Measurements from ENCODE around the gene FRMD3.

The FRMD3 gene

GRCh38 chr9:83240671-83241070, 297.5 kb downstream of the FRMD3 start:
- H3K4me1 ChIP-seq (ENCODE audit: low read depth, poor library complexity, severe bottlenecking) = no peaks in the 10 kb centered on the region
- no peaks in the 10 kb centered on the region for H3K36me3 ChIP-seq (ENCODE audit: insufficient read depth)
- no peak overlapping the region for H3K4me2 ChIP-seq
- no peak overlapping the region for H3K4me3 ChIP-seq (IDR thresholded peaks at IDR 0.05; ENCODE audit: insufficient read depth, low read depth, low read length)
- no peak overlapping the region for H3K27ac ChIP-seq
- no peaks in the 10 kb centered on the region for H3K27me3 ChIP-seq (ENCODE audit: insufficient read depth, low read depth)
- no peaks in the 10 kb centered on the region for H4K20me1 ChIP-seq (ENCODE audit: insufficient read depth)
- H3K9ac ChIP-seq = no peak overlapping the region
- no peak for TF ChIP-seq CTCF (conservative IDR thresholded peaks at IDR 0.05; ENCODE audit: low read depth, low read length)
- no peaks in the 10 kb centered on the region for H3K79me2 ChIP-seq (ENCODE audit: insufficient read depth, low read depth)
- H2AFZ ChIP-seq (ENCODE audit: low read depth) = no peak overlapping the region

- Histone ChIP-seq H3K9ac (no peak overlapping the region), H3K4me3 (IDR thresholded peaks at IDR 0.05; ENCODE audit: insufficient read depth, low read depth, low read length) (no peak overlapping the region), H2AFZ (ENCODE audit: low read depth) (no peak overlapping the region), H3K79me2 (ENCODE audit: insufficient read depth, low read depth) (no peaks in the 10 kb centered on the region), H3K27me3 (ENCODE audit: insufficient read depth, low read depth) (no peaks in the 10 kb centered on the region), H3K27ac (no peak overlapping the region), H3K4me1 (ENCODE audit: low read depth, poor library complexity, severe bottlenecking) (no peaks in the 10 kb centered on the region), H3K36me3 (ENCODE audit: insufficient read depth) (no peaks in the 10 kb centered on the region), H4K20me1 (ENCODE audit: insufficient read depth) (no peaks in the 10 kb centered on the region), H3K4me2 (no peak overlapping the region)
- TF ChIP-seq CTCF (conservative IDR thresholded peaks at IDR 0.05; ENCODE audit: low read depth, low read length) = no peak
Measured at GRCh38 chr9:83239747-83240146, 298.5 kb downstream of the FRMD3 start.

GRCh38 chr9:83238871-83239640, 299.1 kb downstream of the FRMD3 start:
- H3K36me3 ChIP-seq (ENCODE audit: insufficient read depth) = no peaks in the 10 kb centered on the region
- no peaks in the 10 kb centered on the region for H4K20me1 ChIP-seq (ENCODE audit: insufficient read depth)
- no peaks in the 10 kb centered on the region for H3K79me2 ChIP-seq (ENCODE audit: insufficient read depth, low read depth)
- no peaks in the 10 kb centered on the region for H3K4me1 ChIP-seq (ENCODE audit: low read depth, poor library complexity, severe bottlenecking)
- no peaks in the 10 kb centered on the region for H3K27me3 ChIP-seq (ENCODE audit: insufficient read depth, low read depth)
- H3K4me3 ChIP-seq (IDR thresholded peaks at IDR 0.05; ENCODE audit: insufficient read depth, low read depth, low read length) = no peak overlapping the region
- no peak overlapping the region for H2AFZ ChIP-seq (ENCODE audit: low read depth)
- no peak overlapping the region for H3K9ac ChIP-seq
- no peak overlapping the region for H3K27ac ChIP-seq
- TF ChIP-seq CTCF (conservative IDR thresholded peaks at IDR 0.05; ENCODE audit: low read depth, low read length) = no peak
- no peak overlapping the region for H3K4me2 ChIP-seq

- H4K20me1 ChIP-seq (ENCODE audit: insufficient read depth) = no peaks in the 10 kb centered on the region
- no peaks in the 10 kb centered on the region for H3K27me3 ChIP-seq (ENCODE audit: insufficient read depth, low read depth)
- no peaks in the 10 kb centered on the region for H3K4me1 ChIP-seq (ENCODE audit: low read depth, poor library complexity, severe bottlenecking)
- no peak for TF ChIP-seq CTCF (conservative IDR thresholded peaks at IDR 0.05; ENCODE audit: low read depth, low read length)
- no peaks in the 10 kb centered on the region for H3K79me2 ChIP-seq (ENCODE audit: insufficient read depth, low read depth)
- no peak overlapping the region for H3K9ac ChIP-seq
- H3K36me3 ChIP-seq (ENCODE audit: insufficient read depth) = no peaks in the 10 kb centered on the region
- no peak overlapping the region for H3K4me3 ChIP-seq (IDR thresholded peaks at IDR 0.05; ENCODE audit: insufficient read depth, low read depth, low read length)
- H3K4me2 ChIP-seq = no peak overlapping the region
- H2AFZ ChIP-seq (ENCODE audit: low read depth) = no peak overlapping the region
- H3K27ac ChIP-seq = no peak overlapping the region
Measured at GRCh38 chr9:83236029-83236696, 302.0 kb downstream of the FRMD3 start.

Data from KMS-11 (cell line).